Thyroid gland (tissue), 4 donors: ENCODE results near the gene ARHGEF28. TPM values are rescaled to one million over a fixed set of nuclear protein-coding genes. Genes with fewer than 3 reads are reported as not detected.

Experiments
- DNase-seq, 2 donors: peaks; one replicate each; pipeline ENCODE4 v3.0.0-alpha.2; 2019
- H3K27ac ChIP-seq, 3 donors: fragments of 200-600 bp; sonication (generic); 1 replicate in 2 of 3; 2 replicates in 1 of 3; pipeline ENCODE4 v1.5.1; 2016 to 2019; ENCODE audit warnings: mild to moderate bottlenecking in 1 of 3, moderate library complexity in 1 of 3
- H3K27me3 ChIP-seq: fragments of 200-600 bp; sonication (generic); one replicate; pipeline ENCODE4 v1.5.1; 2019
- H3K36me3 ChIP-seq, 2 donors: fragments of 200-600 bp; sonication (generic); one replicate each; pipeline ENCODE4 v1.5.1; 2016 to 2019
- H3K4me1 ChIP-seq, 2 donors: fragments of 200-600 bp; sonication (generic); one replicate each; pipeline ENCODE4 v1.5.1; 2017 to 2019
- H3K4me3 ChIP-seq, 3 donors: fragments of 200-600 bp; sonication (generic); replicated peaks in 1 of 3; 1 replicate in 2 of 3; 2 replicates in 1 of 3; pipeline ENCODE4 v1.5.1; 2016; ENCODE audit warnings: mild to moderate bottlenecking in 1 of 3
- H3K9me3 ChIP-seq: fragments of 200-600 bp; sonication (generic); one replicate; pipeline ENCODE4 v1.5.1; 2017
- POLR2A ChIP-seq, 2 donors: fragments of 450-650 bp; IDR thresholded peaks; one replicate each; pipeline ENCODE4 v1.6.1; 2017; ENCODE audit warnings: antibody characterized with exemption in 2 of 2, mild to moderate bottlenecking in 2 of 2, moderate library complexity in 1 of 2
- WGBS, 2 donors: methylation state at CpG; one replicate each; pipeline ENCODE4 v1.1.5; 2017; 5-methylcytosine and 5-hydroxymethylcytosine counted together
- intact Hi-C: fragments of 100-400 bp; cut with DNase I; formaldehyde crosslinking; loops from one replicate; pipeline ENCODE4 v1.15.1; 2023
- total RNA-seq, 4 donors: library from RNA; depleted of rRNA; stranded (reverse); fragments of >200 nt; gene quantifications; one replicate each; pipeline ENCODE4 v1.2.3, GENCODE V29; 2016
- TF ChIP-seq, protein P1 (sequence below), 6 experiments: fragments of 200-600 bp in 3 of 6; fragments of 450-650 bp in 3 of 6; sonication (generic) in 3 of 6; IDR thresholded peaks; one replicate each; pipeline ENCODE4 v1.5.1; 2016 to 2019; ENCODE audit warnings: antibody characterized with exemption in 6 of 6, mild to moderate bottlenecking in 2 of 6, inconsistent platforms in 1 of 6, moderate library complexity in 1 of 6

ARHGEF28 gene
- total RNA-seq, 4 donors from 2014 or later: 43.6 to 58.8 (median 55.3) TPM

DNA sequence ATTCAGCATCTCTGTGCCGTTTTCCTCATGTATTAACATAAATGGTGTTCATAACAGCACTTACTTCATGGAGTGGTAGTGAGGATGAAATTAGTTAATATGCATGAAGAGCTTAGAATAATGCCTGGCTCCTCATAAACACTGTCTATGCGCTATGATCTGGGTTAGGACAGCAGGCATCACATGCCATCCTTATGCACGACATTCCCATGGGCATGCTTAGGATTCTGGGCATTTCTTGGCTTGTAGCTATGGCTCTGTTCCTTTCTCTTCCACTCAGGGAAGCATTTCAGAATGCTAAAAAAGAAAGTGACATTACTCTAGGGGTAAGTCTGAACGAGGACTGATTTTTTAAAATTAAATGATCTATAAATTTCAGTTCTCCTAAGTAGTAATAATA is 349.8 kb downstream of the ARHGEF28 start:
- no peaks in the 10 kb centered on the region for H3K36me3 ChIP-seq
- no peak overlapping the region for H3K4me3 ChIP-seq
- TF ChIP-seq, protein P1, sequence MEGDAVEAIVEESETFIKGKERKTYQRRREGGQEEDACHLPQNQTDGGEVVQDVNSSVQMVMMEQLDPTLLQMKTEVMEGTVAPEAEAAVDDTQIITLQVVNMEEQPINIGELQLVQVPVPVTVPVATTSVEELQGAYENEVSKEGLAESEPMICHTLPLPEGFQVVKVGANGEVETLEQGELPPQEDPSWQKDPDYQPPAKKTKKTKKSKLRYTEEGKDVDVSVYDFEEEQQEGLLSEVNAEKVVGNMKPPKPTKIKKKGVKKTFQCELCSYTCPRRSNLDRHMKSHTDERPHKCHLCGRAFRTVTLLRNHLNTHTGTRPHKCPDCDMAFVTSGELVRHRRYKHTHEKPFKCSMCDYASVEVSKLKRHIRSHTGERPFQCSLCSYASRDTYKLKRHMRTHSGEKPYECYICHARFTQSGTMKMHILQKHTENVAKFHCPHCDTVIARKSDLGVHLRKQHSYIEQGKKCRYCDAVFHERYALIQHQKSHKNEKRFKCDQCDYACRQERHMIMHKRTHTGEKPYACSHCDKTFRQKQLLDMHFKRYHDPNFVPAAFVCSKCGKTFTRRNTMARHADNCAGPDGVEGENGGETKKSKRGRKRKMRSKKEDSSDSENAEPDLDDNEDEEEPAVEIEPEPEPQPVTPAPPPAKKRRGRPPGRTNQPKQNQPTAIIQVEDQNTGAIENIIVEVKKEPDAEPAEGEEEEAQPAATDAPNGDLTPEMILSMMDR (IDR thresholded peaks at IDR 0.05): no peak
- no peak for TF ChIP-seq POLR2A (IDR thresholded peaks at IDR 0.05)
- H3K27me3 ChIP-seq: no peaks in the 10 kb centered on the region
- H3K27ac ChIP-seq: no peak overlapping the region
- no peaks in the 10 kb centered on the region for H3K4me1 ChIP-seq
- DNase-seq: no peak
- WGBS, 2 donors: 84 to 92% methylated on average over 4 of the region's 4 CpGs
- no peaks in the 10 kb centered on the region for H3K9me3 ChIP-seq
- intact Hi-C loops: no loop called here

DNA sequence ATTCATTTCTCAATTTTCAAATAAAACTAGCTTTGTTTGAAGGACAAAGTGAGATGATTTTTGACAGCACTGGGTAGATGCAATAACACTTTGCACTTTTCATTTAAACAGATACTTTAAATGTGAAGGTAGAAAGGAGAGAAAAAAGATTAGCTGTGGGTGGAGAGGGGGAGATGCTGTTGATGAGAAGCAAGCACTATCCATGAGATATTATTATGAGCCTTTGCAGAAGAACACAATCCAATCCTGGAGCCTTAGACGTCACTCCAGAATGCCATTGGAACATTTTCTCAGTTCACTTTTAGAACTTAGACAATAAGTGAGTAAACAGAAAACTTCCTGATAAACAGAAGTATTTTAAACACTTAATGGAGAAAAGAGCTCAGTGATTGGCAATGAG is 351.1 kb downstream of the ARHGEF28 start:
- no peaks in the 10 kb centered on the region for H3K9me3 ChIP-seq
- intact Hi-C loops: no loop called here
- H3K27me3 ChIP-seq: no peaks in the 10 kb centered on the region
- no peaks in the 10 kb centered on the region for H3K4me1 ChIP-seq
- TF ChIP-seq POLR2A (IDR thresholded peaks at IDR 0.05): no peak
- TF ChIP-seq, protein P1 (IDR thresholded peaks at IDR 0.05): no peak
- H3K36me3 ChIP-seq: no peaks in the 10 kb centered on the region
- no peak overlapping the region for H3K4me3 ChIP-seq
- no peak overlapping the region for H3K27ac ChIP-seq
- no peak for DNase-seq
- 75 to 90% methylated on average over 1 of the region's 1 CpG for WGBS, 2 donors

DNA sequence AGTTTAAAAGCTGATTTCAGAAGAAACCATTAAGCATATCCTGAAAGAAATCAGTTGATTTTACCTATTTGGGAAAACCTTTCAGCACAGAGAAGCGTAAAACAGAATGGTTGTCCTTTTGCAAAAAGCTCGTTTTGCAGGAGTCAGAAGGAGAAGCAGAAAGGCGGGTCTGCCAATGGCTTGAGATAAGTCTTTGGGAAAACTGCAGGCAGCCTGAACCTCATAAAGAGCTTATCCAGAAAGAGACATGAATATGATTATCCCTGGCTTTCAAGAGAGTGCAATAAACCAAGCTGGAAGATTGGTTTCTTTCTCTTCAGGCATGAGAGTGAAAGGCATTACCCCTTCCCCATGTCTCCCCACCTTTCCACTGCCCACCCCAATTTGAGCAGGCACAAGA is 353.3 kb downstream of the ARHGEF28 start:
- no peaks in the 10 kb centered on the region for H3K9me3 ChIP-seq
- no peaks in the 10 kb centered on the region for H3K36me3 ChIP-seq
- no peak overlapping the region for H3K4me3 ChIP-seq
- 87 to 89% methylated on average over 3 of the region's 3 CpGs for WGBS, 2 donors
- no peak for DNase-seq
- no peak overlapping the region for H3K27ac ChIP-seq
- TF ChIP-seq, protein P1 (IDR thresholded peaks at IDR 0.05): no peak
- TF ChIP-seq POLR2A (IDR thresholded peaks at IDR 0.05): no peak
- no peaks in the 10 kb centered on the region for H3K4me1 ChIP-seq
- no peaks in the 10 kb centered on the region for H3K27me3 ChIP-seq
- intact Hi-C loops: no loop called here

DNA sequence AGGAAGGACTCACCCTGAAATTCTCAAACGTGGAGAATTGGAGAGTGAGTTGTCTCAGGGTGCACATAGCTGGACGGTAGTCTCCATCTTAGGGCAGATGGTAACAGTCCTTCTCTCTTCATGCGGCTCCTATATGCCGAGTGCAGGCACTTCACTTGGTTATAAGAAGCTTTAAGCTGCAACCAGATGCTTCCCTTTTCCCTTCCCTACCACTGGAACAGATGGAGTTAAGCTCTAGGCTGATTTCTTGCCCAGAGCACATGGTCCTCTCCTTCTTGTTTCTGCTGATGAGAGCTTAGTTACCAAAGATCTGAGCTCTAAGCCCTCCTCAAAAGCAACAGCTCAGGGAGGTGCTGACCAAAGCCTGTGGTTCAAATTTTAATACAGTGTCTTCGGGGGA is 355.7 kb downstream of the ARHGEF28 start:
- no peaks in the 10 kb centered on the region for H3K36me3 ChIP-seq
- H3K27me3 ChIP-seq: no peaks in the 10 kb centered on the region
- no peaks in the 10 kb centered on the region for H3K9me3 ChIP-seq
- WGBS, 2 donors: 85 to 88% methylated on average over 5 of the region's 5 CpGs
- no peak overlapping the region for H3K27ac ChIP-seq
- intact Hi-C loops: no loop called here
- no peak for DNase-seq
- peaks cover 0 to 5% of the 10 kb centered on the region in 2 donors for H3K4me1 ChIP-seq
- TF ChIP-seq POLR2A (IDR thresholded peaks at IDR 0.05): no peak
- TF ChIP-seq, protein P1 (IDR thresholded peaks at IDR 0.05): no peak
- no peak overlapping the region for H3K4me3 ChIP-seq

DNA sequence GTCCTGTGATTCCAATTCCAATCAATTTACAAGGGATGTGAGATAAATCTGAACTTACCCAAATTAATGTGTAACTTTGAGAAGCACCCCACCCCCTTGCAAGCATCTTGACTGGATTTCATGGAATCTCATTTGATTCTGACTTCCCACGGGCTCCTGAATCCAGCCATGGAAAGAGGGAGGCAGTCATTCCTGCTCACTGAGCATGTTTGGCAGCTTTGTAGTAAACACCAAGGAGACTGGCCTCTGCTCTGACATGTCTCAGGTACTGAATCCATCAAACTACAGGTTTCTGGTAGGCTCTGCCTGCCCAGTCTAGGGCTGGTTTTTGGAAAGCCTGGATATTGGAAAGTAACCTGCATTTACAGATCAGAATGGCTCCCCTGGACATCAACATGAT is 357.6 kb downstream of the ARHGEF28 start:
- WGBS, 2 donors: 61 to 81% methylated on average over 1 of the region's 1 CpG
- peaks cover 0 to 5% of the 10 kb centered on the region in 2 donors for H3K4me1 ChIP-seq
- DNase-seq: no peak
- H3K27me3 ChIP-seq: no peaks in the 10 kb centered on the region
- no peaks in the 10 kb centered on the region for H3K36me3 ChIP-seq
- TF ChIP-seq, protein P1 (IDR thresholded peaks at IDR 0.05): no peak
- no peak for TF ChIP-seq POLR2A (IDR thresholded peaks at IDR 0.05)
- H3K27ac ChIP-seq: no peak overlapping the region
- intact Hi-C loops: no loop called here
- H3K4me3 ChIP-seq: no peak overlapping the region
- H3K9me3 ChIP-seq: no peaks in the 10 kb centered on the region
